ENCODE data around the gene CCDC167.

DNA sequence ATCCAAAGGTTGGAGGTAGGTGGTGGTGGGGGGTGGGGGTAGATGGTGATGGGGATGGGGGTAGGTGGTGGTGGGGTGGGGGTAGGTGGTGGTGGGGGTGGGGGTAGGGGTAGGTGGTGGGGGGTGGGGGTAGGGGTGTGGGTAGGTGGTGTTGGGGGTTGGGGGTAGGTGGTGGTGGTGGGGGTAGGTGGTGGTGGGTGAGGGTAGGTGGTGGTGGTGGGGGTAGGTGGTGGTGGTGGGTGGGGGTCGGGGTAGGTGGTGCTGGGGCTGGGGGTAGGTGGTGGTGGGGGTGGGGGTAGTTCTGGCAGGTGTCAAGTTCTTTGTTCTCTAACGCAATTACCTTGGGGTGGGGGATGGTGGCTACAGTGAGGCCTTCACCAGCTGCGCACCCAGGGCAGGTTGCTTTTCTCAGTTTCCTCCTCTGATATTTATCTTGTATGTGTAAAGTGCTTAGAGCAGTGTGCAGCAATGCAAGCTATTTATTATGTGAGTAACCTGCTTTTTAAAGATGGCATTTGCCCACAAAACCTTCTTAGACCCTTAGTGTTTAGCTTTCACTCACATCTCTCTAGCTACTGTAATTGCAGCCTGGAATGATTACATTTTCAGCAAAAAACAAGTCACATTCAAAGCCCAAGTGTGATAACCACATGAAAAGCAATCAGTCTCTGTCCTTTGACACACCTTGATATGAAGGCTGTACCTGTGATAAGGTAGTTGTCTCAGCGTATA lies 8.2 kb upstream of the CCDC167 start:
- no peak for TF ChIP-seq EZH2 (IDR thresholded peaks at IDR 0.05; ENCODE audit: borderline replicate concordance, insufficient read depth, low read length, poor library complexity, severe bottlenecking)
- TF ChIP-seq, protein P1, sequence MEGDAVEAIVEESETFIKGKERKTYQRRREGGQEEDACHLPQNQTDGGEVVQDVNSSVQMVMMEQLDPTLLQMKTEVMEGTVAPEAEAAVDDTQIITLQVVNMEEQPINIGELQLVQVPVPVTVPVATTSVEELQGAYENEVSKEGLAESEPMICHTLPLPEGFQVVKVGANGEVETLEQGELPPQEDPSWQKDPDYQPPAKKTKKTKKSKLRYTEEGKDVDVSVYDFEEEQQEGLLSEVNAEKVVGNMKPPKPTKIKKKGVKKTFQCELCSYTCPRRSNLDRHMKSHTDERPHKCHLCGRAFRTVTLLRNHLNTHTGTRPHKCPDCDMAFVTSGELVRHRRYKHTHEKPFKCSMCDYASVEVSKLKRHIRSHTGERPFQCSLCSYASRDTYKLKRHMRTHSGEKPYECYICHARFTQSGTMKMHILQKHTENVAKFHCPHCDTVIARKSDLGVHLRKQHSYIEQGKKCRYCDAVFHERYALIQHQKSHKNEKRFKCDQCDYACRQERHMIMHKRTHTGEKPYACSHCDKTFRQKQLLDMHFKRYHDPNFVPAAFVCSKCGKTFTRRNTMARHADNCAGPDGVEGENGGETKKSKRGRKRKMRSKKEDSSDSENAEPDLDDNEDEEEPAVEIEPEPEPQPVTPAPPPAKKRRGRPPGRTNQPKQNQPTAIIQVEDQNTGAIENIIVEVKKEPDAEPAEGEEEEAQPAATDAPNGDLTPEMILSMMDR (IDR thresholded peaks at IDR 0.05; ENCODE audit: poor library complexity, severe bottlenecking), result no peak
- TF ChIP-seq EP300 (conservative IDR thresholded peaks at IDR 0.05; ENCODE audit: poor library complexity, severe bottlenecking), result peak; percentile 12
- TF ChIP-seq, protein P2, sequence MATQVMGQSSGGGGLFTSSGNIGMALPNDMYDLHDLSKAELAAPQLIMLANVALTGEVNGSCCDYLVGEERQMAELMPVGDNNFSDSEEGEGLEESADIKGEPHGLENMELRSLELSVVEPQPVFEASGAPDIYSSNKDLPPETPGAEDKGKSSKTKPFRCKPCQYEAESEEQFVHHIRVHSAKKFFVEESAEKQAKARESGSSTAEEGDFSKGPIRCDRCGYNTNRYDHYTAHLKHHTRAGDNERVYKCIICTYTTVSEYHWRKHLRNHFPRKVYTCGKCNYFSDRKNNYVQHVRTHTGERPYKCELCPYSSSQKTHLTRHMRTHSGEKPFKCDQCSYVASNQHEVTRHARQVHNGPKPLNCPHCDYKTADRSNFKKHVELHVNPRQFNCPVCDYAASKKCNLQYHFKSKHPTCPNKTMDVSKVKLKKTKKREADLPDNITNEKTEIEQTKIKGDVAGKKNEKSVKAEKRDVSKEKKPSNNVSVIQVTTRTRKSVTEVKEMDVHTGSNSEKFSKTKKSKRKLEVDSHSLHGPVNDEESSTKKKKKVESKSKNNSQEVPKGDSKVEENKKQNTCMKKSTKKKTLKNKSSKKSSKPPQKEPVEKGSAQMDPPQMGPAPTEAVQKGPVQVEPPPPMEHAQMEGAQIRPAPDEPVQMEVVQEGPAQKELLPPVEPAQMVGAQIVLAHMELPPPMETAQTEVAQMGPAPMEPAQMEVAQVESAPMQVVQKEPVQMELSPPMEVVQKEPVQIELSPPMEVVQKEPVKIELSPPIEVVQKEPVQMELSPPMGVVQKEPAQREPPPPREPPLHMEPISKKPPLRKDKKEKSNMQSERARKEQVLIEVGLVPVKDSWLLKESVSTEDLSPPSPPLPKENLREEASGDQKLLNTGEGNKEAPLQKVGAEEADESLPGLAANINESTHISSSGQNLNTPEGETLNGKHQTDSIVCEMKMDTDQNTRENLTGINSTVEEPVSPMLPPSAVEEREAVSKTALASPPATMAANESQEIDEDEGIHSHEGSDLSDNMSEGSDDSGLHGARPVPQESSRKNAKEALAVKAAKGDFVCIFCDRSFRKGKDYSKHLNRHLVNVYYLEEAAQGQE (IDR thresholded peaks at IDR 0.05; ENCODE audit: borderline replicate concordance), result no peak
- TF ChIP-seq SMC3 (conservative IDR thresholded peaks at IDR 0.05; ENCODE audit: poor library complexity), result no peak
- TF ChIP-seq POLR2AphosphoS5 (IDR thresholded peaks at IDR 0.05), result no peak
- no peak for TF ChIP-seq RAD21 (conservative IDR thresholded peaks at IDR 0.05)
- TF ChIP-seq TAF1 (IDR thresholded peaks at IDR 0.05; ENCODE audit: low read depth), result no peak

Measured in neural cell (in vitro differentiated cells).